Stimulated activated naive CD8-positive, alpha-beta T cell treated with anti-CD3 and anti-CD28 coated beads, Interleukin-15, Interleukin-2, amounts not matched to agents 100 ng/mL and 50 ng/mL, for 24 hours (primary cell): ENCODE measurements around the gene ZNF277.

Experiments
- H3K27ac Mint-ChIP-seq: one replicate; pipeline ENCODE4 v1.8.0; 2021; ENCODE audit warnings: mild to moderate bottlenecking, mixed read lengths
- H3K27me3 Mint-ChIP-seq: one replicate; pipeline ENCODE4 v1.8.0; 2021; ENCODE audit warnings: mixed read lengths
- H3K36me3 Mint-ChIP-seq: one replicate; pipeline ENCODE4 v1.8.0; 2021; ENCODE audit warnings: low read depth, mixed read lengths
- H3K4me1 Mint-ChIP-seq: one replicate; pipeline ENCODE4 v1.8.0; 2021; ENCODE audit warnings: low read depth, mixed read lengths
- H3K4me3 Mint-ChIP-seq: one replicate; pipeline ENCODE4 v1.8.0; 2021; ENCODE audit warnings: mild to moderate bottlenecking, mixed read lengths
- H3K9me3 Mint-ChIP-seq: one replicate; pipeline ENCODE4 v1.8.0; 2021; ENCODE audit warnings: mixed read lengths

The ZNF277 gene

DNA sequence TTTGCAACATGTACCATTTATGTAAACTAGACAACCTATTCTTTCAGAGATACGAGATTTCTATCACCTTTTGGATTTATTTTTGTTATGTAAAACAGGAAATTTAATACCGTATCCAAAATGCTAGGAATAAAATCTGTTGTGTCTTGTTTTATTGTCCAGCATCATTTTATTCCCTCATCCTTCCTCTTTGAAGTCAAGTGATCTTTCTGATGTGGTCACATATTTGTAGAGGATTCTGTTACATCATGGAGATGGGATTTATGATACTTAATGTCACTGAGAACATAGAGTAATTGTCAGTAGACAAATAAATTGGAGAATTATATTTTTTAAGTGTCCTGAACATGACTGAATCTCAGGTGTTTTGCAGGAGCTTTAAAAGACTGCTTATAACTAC, 64.7 kb downstream of the ZNF277 start:
- H3K4me3 Mint-ChIP-seq, result no peak overlapping the region
- H3K36me3 Mint-ChIP-seq, result peaks cover 15% of the 10 kb centered on the region
- no peak overlapping the region for H3K27ac Mint-ChIP-seq
- peaks cover 23% of the 10 kb centered on the region for H3K4me1 Mint-ChIP-seq
- peaks cover 2% of the 10 kb centered on the region for H3K9me3 Mint-ChIP-seq
- H3K27me3 Mint-ChIP-seq, result no peaks in the 10 kb centered on the region

GRCh38 chr7:112272921-112273561, 66.5 kb downstream of the ZNF277 start:
- Mint-ChIP-seq H3K9me3 (no peaks in the 10 kb centered on the region), H3K27ac (no peak overlapping the region), H3K36me3 (peaks cover 12% of the 10 kb centered on the region), H3K27me3 (no peaks in the 10 kb centered on the region), H3K4me1 (peaks cover 9% of the 10 kb centered on the region), H3K4me3 (no peak overlapping the region)

DNA sequence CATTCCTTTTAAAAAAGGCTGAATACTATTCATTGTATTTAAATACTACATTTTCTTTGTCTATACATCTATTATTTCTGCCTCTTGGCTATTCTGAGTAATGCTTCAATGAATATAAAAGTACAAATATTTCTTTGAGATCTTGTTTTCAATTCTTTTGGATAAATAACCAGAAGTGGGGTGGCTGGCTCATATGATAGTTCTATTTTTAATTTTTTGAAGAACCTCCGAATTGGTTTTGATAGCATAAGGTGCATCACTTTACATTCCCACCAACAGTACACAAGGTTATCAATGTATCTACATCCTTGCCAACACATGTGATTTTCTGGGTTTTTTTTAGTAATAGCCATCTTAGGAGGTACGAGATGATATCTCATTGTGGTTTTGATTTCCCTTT, 72.5 kb downstream of the ZNF277 start:
- Mint-ChIP-seq H3K9me3 (no peaks in the 10 kb centered on the region), H3K27me3 (no peaks in the 10 kb centered on the region), H3K4me1 (peaks cover 12% of the 10 kb centered on the region), H3K36me3 (no peaks in the 10 kb centered on the region), H3K27ac (no peak overlapping the region), H3K4me3 (no peak overlapping the region)

DNA sequence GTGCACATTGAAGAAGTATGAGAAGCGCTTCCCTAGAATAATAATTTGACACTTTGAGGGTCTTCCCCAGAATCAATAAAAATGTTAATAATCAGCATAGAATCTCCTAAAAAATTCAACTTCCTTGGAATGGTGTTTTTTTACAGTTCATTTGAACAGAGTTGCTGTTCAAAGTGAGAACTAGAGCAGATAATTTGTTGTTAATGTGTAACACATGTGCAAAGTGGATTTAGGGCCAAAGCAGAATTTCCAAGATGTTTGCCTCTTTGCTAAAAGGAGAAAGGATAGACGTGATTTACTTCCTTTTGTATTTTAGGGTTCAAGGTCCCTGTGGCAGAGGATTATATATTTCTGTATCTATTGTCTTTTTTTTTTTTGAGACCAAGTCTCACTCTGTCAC, 73.8 kb downstream of the ZNF277 start:
- Mint-ChIP-seq H3K4me1 (peaks cover 12% of the 10 kb centered on the region), H3K9me3 (no peaks in the 10 kb centered on the region)

GRCh38 chr7:112282476-112283188, 76.1 kb downstream of the ZNF277 start:
- no peaks in the 10 kb centered on the region for H3K9me3 Mint-ChIP-seq
- peaks cover 18% of the 10 kb centered on the region for H3K4me1 Mint-ChIP-seq
- H3K27me3 Mint-ChIP-seq, result no peaks in the 10 kb centered on the region
- H3K27ac Mint-ChIP-seq, result no peak overlapping the region
- H3K4me3 Mint-ChIP-seq, result no peak overlapping the region
- peaks cover 4% of the 10 kb centered on the region for H3K36me3 Mint-ChIP-seq

More for the DNA sequence above, 73.8 kb downstream of the ZNF277 start:
- H3K36me3 Mint-ChIP-seq, result no peaks in the 10 kb centered on the region
- H3K27me3 Mint-ChIP-seq, result no peaks in the 10 kb centered on the region
- no peak overlapping the region for H3K4me3 Mint-ChIP-seq
- H3K27ac Mint-ChIP-seq, result no peak overlapping the region

DNA sequence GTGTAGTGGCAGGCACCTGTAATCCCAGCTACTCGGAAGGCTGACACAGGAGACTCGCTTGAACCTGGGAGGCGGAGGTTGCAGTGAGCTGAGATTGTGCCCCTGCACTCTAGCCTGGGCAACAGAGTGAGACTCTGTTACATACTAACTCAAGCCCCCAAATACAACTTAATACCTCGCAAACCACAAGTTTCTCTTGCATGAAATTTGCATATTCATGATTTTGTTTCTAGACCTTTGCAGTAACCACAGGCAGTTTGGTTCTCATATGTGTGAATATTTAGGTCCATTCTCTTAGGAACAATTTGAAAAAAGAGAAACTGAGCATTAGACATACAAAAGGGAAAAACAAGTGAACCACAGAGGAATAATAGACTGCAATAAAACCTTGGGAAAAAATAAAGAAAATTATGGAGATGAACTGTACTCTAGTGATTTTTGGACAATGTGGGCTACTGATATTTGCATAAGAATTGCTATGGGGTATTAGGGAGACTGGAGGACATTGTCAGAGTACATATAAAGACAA, 77.0 kb downstream of the ZNF277 start:
- Mint-ChIP-seq H3K9me3 (no peaks in the 10 kb centered on the region), H3K27ac (no peak overlapping the region), H3K4me3 (no peak overlapping the region), H3K27me3 (no peaks in the 10 kb centered on the region), H3K4me1 (peaks cover 22% of the 10 kb centered on the region), H3K36me3 (peaks cover 10% of the 10 kb centered on the region)

GRCh38 chr7:112286250-112287086, 80.0 kb downstream of the ZNF277 start:
- H3K4me3 Mint-ChIP-seq, result no peak overlapping the region
- peaks cover 18% of the 10 kb centered on the region for H3K4me1 Mint-ChIP-seq
- H3K27me3 Mint-ChIP-seq, result no peaks in the 10 kb centered on the region
- no peak overlapping the region for H3K27ac Mint-ChIP-seq
- no peaks in the 10 kb centered on the region for H3K9me3 Mint-ChIP-seq
- peaks cover 19% of the 10 kb centered on the region for H3K36me3 Mint-ChIP-seq

DNA sequence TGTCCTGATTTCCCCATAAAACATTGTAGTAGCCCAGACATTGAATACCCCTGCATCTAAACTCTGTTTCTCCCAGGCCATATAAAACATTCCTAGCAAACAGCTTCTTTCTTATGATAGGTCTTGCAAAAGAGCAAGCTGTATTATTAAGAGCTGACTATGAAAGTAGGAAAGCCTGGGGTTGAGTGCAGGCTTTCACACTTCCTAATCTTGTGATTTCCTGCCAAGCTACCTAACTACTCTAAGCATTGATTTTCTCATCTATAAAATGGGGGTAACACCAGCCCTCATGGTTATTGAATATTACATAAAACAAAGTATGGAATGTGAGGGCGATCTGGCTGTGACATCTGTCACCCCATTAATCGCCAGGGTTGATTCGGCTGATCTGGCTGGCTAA, 81.8 kb downstream of the ZNF277 start:
- H3K36me3 Mint-ChIP-seq, result peaks cover 21% of the 10 kb centered on the region
- no peaks in the 10 kb centered on the region for H3K9me3 Mint-ChIP-seq
- H3K4me3 Mint-ChIP-seq, result no peak overlapping the region
- H3K27ac Mint-ChIP-seq, result no peak overlapping the region
- H3K4me1 Mint-ChIP-seq, result peaks cover 13% of the 10 kb centered on the region
- H3K27me3 Mint-ChIP-seq, result no peaks in the 10 kb centered on the region

GRCh38 chr7:112290065-112290464, 83.6 kb downstream of the ZNF277 start:
- peaks cover 21% of the 10 kb centered on the region for H3K36me3 Mint-ChIP-seq
- peaks cover 10% of the 10 kb centered on the region for H3K4me1 Mint-ChIP-seq
- no peaks in the 10 kb centered on the region for H3K27me3 Mint-ChIP-seq
- no peak overlapping the region for H3K4me3 Mint-ChIP-seq
- no peak overlapping the region for H3K27ac Mint-ChIP-seq
- no peaks in the 10 kb centered on the region for H3K9me3 Mint-ChIP-seq

- peaks cover 3% of the 10 kb centered on the region for H3K4me1 Mint-ChIP-seq
- H3K27me3 Mint-ChIP-seq, result no peaks in the 10 kb centered on the region
- H3K27ac Mint-ChIP-seq, result no peak overlapping the region
- no peak overlapping the region for H3K4me3 Mint-ChIP-seq
- H3K9me3 Mint-ChIP-seq, result no peaks in the 10 kb centered on the region
- peaks cover 19% of the 10 kb centered on the region for H3K36me3 Mint-ChIP-seq
Observed at GRCh38 chr7:112292162-112292561, 85.7 kb downstream of the ZNF277 start.

- Mint-ChIP-seq H3K9me3 (no peaks in the 10 kb centered on the region), H3K36me3 (peaks cover 26% of the 10 kb centered on the region), H3K4me3 (no peak overlapping the region), H3K4me1 (no peaks in the 10 kb centered on the region), H3K27ac (no peak overlapping the region), H3K27me3 (no peaks in the 10 kb centered on the region)
Observed at GRCh38 chr7:112293416-112293815, 86.9 kb downstream of the ZNF277 start.

GRCh38 chr7:112296432-112296831, 89.9 kb downstream of the ZNF277 start:
- Mint-ChIP-seq H3K36me3 (peaks cover 29% of the 10 kb centered on the region), H3K27ac (no peak overlapping the region), H3K4me1 (no peaks in the 10 kb centered on the region), H3K27me3 (no peaks in the 10 kb centered on the region), H3K9me3 (no peaks in the 10 kb centered on the region), H3K4me3 (no peak overlapping the region)

GRCh38 chr7:112297681-112298080, 91.2 kb downstream of the ZNF277 start:
- H3K4me3 Mint-ChIP-seq, result no peak overlapping the region
- no peaks in the 10 kb centered on the region for H3K27me3 Mint-ChIP-seq
- no peak overlapping the region for H3K27ac Mint-ChIP-seq
- H3K4me1 Mint-ChIP-seq, result peaks cover 4% of the 10 kb centered on the region
- H3K9me3 Mint-ChIP-seq, result no peaks in the 10 kb centered on the region
- peaks cover 31% of the 10 kb centered on the region for H3K36me3 Mint-ChIP-seq

DNA sequence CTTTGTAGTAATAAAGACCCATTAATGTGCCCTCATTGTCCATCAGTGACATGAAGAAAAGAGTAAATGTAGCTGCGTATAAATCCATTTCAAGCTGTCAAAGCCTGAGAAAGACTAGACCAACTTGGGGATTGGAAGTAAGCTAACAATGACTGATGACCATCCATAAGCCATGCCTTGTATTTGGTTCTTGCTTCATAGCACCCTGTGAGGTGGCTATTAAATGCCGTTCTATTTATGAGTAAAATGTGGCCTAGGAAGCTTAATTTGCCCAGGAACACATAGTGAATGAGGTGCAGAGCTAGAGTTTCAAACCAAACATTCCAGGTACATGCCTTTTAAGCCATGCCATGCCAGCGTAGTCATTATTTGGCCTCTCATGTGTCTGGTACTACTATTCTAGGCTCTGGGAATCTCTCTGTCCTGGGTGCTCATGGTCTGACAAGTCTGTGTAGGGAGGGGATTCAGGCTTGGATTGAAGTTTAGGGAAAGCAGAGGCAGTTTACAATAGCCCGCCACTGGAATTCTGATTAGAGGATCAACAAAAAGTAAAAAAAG, 92.1 kb downstream of the ZNF277 start:
- H3K36me3 Mint-ChIP-seq, result peaks cover 31% of the 10 kb centered on the region

DNA sequence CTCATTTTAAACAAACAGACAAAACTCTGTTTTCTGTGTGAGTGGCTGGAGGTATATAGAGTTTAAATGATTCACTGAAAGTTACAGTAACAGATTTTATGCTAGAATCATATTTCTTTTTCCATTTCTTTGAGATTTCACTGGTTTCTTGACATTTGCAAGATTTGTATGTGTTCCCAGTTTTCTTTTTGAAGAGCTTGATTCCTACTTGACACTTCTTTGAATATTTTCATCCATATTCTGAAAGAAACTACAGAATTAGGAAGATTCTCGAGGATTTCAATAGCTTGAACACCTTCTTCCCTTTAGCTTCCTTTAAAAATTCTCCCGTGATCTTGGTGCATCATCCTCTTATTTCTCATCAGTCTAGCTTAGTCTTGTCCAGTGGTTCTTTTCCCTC, 93.6 kb downstream of the ZNF277 start:
- Mint-ChIP-seq H3K4me1 (peaks cover 5% of the 10 kb centered on the region), H3K4me3 (no peak overlapping the region), H3K27me3 (no peaks in the 10 kb centered on the region), H3K9me3 (no peaks in the 10 kb centered on the region), H3K36me3 (peaks cover 35% of the 10 kb centered on the region), H3K27ac (no peak overlapping the region)

More for the DNA sequence above, 92.1 kb downstream of the ZNF277 start:
- Mint-ChIP-seq H3K27ac (no peak overlapping the region), H3K9me3 (no peaks in the 10 kb centered on the region), H3K27me3 (no peaks in the 10 kb centered on the region), H3K4me1 (peaks cover 5% of the 10 kb centered on the region), H3K4me3 (no peak overlapping the region)
